ENCODE data around the gene IFI30. TPM values are rescaled to one million over a fixed set of nuclear protein-coding genes. Genes with fewer than 3 reads are reported as not detected.

Gene IFI30
- total RNA-seq, 1 experiment from 2014 or later, result 22.4 TPM

GRCh38 chr19:18202778-18203407 lies 29.3 kb downstream of the IFI30 start:
- no TSS peak for BruUV-seq (replicated peaks)

GRCh38 chr19:18203408-18203862 lies 29.8 kb downstream of the IFI30 start:
- Mint-ChIP-seq H3K27me3 (ENCODE audit: unreplicated experiment) (no peaks in the 10 kb centered on the region), H3K36me3 (ENCODE audit: insufficient read depth, unreplicated experiment) (peaks cover 24% of the 10 kb centered on the region), H3K9me3 (ENCODE audit: low read depth, unreplicated experiment) (no peaks in the 10 kb centered on the region), H3K4me1 (ENCODE audit: low read depth, unreplicated experiment) (no peaks in the 10 kb centered on the region), H3K4me3 (ENCODE audit: low read depth, unreplicated experiment) (peak overlapping the region; percentile 90), H3K27ac (ENCODE audit: unreplicated experiment) (peak overlapping the region; percentile 79)
- intact Hi-C loops (cut with micrococcal nuclease; ENCODE audit: unreplicated experiment), result no loop called here
- no peak for DNase-seq
- TF ChIP-seq, protein P1, sequence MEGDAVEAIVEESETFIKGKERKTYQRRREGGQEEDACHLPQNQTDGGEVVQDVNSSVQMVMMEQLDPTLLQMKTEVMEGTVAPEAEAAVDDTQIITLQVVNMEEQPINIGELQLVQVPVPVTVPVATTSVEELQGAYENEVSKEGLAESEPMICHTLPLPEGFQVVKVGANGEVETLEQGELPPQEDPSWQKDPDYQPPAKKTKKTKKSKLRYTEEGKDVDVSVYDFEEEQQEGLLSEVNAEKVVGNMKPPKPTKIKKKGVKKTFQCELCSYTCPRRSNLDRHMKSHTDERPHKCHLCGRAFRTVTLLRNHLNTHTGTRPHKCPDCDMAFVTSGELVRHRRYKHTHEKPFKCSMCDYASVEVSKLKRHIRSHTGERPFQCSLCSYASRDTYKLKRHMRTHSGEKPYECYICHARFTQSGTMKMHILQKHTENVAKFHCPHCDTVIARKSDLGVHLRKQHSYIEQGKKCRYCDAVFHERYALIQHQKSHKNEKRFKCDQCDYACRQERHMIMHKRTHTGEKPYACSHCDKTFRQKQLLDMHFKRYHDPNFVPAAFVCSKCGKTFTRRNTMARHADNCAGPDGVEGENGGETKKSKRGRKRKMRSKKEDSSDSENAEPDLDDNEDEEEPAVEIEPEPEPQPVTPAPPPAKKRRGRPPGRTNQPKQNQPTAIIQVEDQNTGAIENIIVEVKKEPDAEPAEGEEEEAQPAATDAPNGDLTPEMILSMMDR (IDR thresholded peaks at IDR 0.05; ENCODE audit: unreplicated experiment), result no peak
- no TSS peak for BruUV-seq (replicated peaks)
- CTCF ChIA-PET, result interaction anchor here (0.9 to 2.2 kb wide), 3 partner anchors 12 to 48 kb away, joined by 4 to 7 read pairs (median 5); no protein-coding TSS in a partner anchor

More at GRCh38 chr19:18202778-18203407, 29.3 kb downstream of the IFI30 start:
- CTCF ChIA-PET, result no interaction called here
- TF ChIP-seq, protein P1 (IDR thresholded peaks at IDR 0.05; ENCODE audit: unreplicated experiment), result no peak
- intact Hi-C loops (cut with micrococcal nuclease; ENCODE audit: unreplicated experiment), result no loop called here
- H3K4me1 Mint-ChIP-seq (ENCODE audit: low read depth, unreplicated experiment), result no peaks in the 10 kb centered on the region
- peaks cover 28% of the 10 kb centered on the region for H3K36me3 Mint-ChIP-seq (ENCODE audit: insufficient read depth, unreplicated experiment)
- no peaks in the 10 kb centered on the region for H3K9me3 Mint-ChIP-seq (ENCODE audit: low read depth, unreplicated experiment)
- peak overlapping the region; percentile 90 for H3K4me3 Mint-ChIP-seq (ENCODE audit: low read depth, unreplicated experiment)
- DNase-seq, result no peak
- H3K27ac Mint-ChIP-seq (ENCODE audit: unreplicated experiment), result no peak overlapping the region
- no peaks in the 10 kb centered on the region for H3K27me3 Mint-ChIP-seq (ENCODE audit: unreplicated experiment)

DNA sequence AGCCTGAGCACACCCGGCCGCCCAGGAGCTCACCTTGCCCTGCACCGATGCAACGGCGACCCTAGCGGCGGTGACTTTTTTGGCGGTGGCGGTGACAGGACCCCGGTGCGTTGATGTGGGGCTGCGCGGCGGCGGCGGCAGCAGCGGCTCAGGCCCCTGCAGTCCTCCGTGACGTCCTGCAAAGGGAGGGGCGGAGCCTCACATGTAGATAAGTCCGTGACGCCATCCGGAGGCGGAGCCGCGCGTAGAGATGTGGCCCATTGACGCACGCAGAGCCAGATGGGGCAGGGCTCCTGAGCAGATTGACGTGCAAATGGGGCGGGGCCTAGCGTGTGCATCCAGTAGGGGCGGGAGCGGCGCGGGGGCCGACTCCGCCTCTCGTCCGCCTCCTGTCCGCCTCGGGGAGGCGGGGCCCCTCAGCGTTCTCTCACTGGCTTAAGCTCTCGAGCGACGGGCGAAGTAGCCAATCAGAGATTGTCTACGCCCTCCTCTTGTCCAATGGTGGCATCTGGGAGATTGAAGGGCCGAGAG lies 30.3 kb downstream of the IFI30 start, which contains the start of gene RAB3A:
TSS of gene RAB3A (minus strand) at position 180 of the 531 bp plus-strand sequence. CDS start 1,302 bp downstream, outside the sequence.
- Mint-ChIP-seq H3K9me3 (ENCODE audit: low read depth, unreplicated experiment) (no peaks in the 10 kb centered on the region), H3K36me3 (ENCODE audit: insufficient read depth, unreplicated experiment) (peaks cover 23% of the 10 kb centered on the region), H3K27ac (ENCODE audit: unreplicated experiment) (peak within 1 kb of the TSS; percentile 79), H3K27me3 (ENCODE audit: unreplicated experiment) (no peaks in the 10 kb centered on the region), H3K4me3 (ENCODE audit: low read depth, unreplicated experiment) (peak within 1 kb of the TSS; percentile 90), H3K4me1 (ENCODE audit: low read depth, unreplicated experiment) (no peaks in the 10 kb centered on the region)
- TF ChIP-seq, protein P1 (IDR thresholded peaks at IDR 0.05; ENCODE audit: unreplicated experiment), result no peak
- no TSS peak for BruUV-seq (replicated peaks)
- CTCF ChIA-PET, result interaction anchor here (0.9 to 2.2 kb wide), 3 partner anchors 12 to 48 kb away, joined by 4 to 7 read pairs (median 5); no protein-coding TSS in a partner anchor
- intact Hi-C loops (cut with micrococcal nuclease; ENCODE audit: unreplicated experiment), result no loop called here
- peak; percentile 97 for DNase-seq

- intact Hi-C loops (cut with micrococcal nuclease; ENCODE audit: unreplicated experiment), result loop anchor here (5.0 kb wide), 1 partner anchor 48 kb away; no protein-coding TSS in a partner anchor
- peaks cover 23% of the 10 kb centered on the region for H3K36me3 Mint-ChIP-seq (ENCODE audit: insufficient read depth, unreplicated experiment)
- H3K4me3 Mint-ChIP-seq (ENCODE audit: low read depth, unreplicated experiment), result peak overlapping the region; percentile 90
- DNase-seq, result peak; percentile 51
- CTCF ChIA-PET, result interaction anchor here (0.9 to 2.2 kb wide), 4 partner anchors 12 to 47 kb away, joined by 3 to 7 read pairs (median 4); partner anchors contain the start of gene MPV17L2
- BruUV-seq (replicated peaks), result no TSS peak
- peak overlapping the region; percentile 79 for H3K27ac Mint-ChIP-seq (ENCODE audit: unreplicated experiment)
- no peaks in the 10 kb centered on the region for H3K4me1 Mint-ChIP-seq (ENCODE audit: low read depth, unreplicated experiment)
- H3K9me3 Mint-ChIP-seq (ENCODE audit: low read depth, unreplicated experiment), result no peaks in the 10 kb centered on the region
- H3K27me3 Mint-ChIP-seq (ENCODE audit: unreplicated experiment), result peaks cover 3% of the 10 kb centered on the region
- TF ChIP-seq, protein P1 (IDR thresholded peaks at IDR 0.05; ENCODE audit: unreplicated experiment), result no peak
Observed at GRCh38 chr19:18204394-18205199, 31.0 kb downstream of the IFI30 start.

Measured in Calu3 (cell line).